IMR-90 (cell line): ENCODE results near the gene IL3RA. TPM values are rescaled to one million over a fixed set of nuclear protein-coding genes. Genes with fewer than 3 reads are reported as not detected.

ENCODE experiments used
- ATAC-seq: fragments of 200-7000 bp; cut with Tn5 transposase; 2 replicates; pipeline ENCODE4 v1.9.1; 2020; ENCODE audit warnings: low read depth, mild to moderate bottlenecking, moderate library complexity
- BruUV-seq: library from RNA; stranded (reverse); fragments of 400-500 nt; replicated peaks from 2 replicates; lab custom pipeline; 2021; lab: Mats Ljungman, UMichigan
- CTCF ChIA-PET: fragments of 300-600 bp; formaldehyde crosslinking; extraction: SDS; loops from one replicate; lab custom pipeline; 2021; ENCODE audit warnings: antibody characterized with exemption; lab: Yijun Ruan, JAX
- POLR2A ChIA-PET: fragments of 300-600 bp; sonication (Branson Sonifier 250); formaldehyde crosslinking; loops from one replicate; lab custom pipeline; 2022; ENCODE audit warnings: antibody characterized with exemption; ENCODE audit not compliant: unreplicated experiment; lab: Charles Lee
- DNase-seq: peaks from one replicate; pipeline ENCODE4 v3.0.0; 2013
- H2AFZ ChIP-seq: replicated peaks from 2 replicates; pipeline ENCODE3; 2013; ENCODE audit warnings: low read length, mild to moderate bottlenecking; ENCODE audit not compliant: poor library complexity
- H2AK5ac ChIP-seq: 2 replicates; pipeline ENCODE4 v1.6.1; 2013; ENCODE audit warnings: low read depth, low read length, inconsistent platforms
- H2AK9ac ChIP-seq: replicated peaks from 2 replicates; pipeline ENCODE3; 2013; ENCODE audit warnings: mild to moderate bottlenecking, low read depth, low read length, moderate library complexity; ENCODE audit not compliant: poor library complexity
- H2BK120ac ChIP-seq: 2 replicates; pipeline ENCODE4 v1.6.1; 2013; ENCODE audit warnings: low read depth, low read length, inconsistent platforms
- H2BK15ac ChIP-seq: 3 replicates; pipeline ENCODE4 v1.6.1; 2013; ENCODE audit warnings: low read depth, low read length, inconsistent platforms
- H2BK20ac ChIP-seq: 2 replicates; pipeline ENCODE4 v1.6.1; 2013; ENCODE audit warnings: low read depth, mild to moderate bottlenecking, inconsistent platforms, low read length, moderate library complexity
- H2BK5ac ChIP-seq: 2 replicates; pipeline ENCODE4 v1.6.1; 2013; ENCODE audit warnings: mild to moderate bottlenecking, low read depth, low read length, inconsistent platforms; ENCODE audit not compliant: poor library complexity, severe bottlenecking
- H3K14ac ChIP-seq: replicated peaks from 2 replicates; pipeline ENCODE4 v1.6.1; 2013; ENCODE audit warnings: low read depth, low read length, inconsistent platforms
- H3K18ac ChIP-seq: 2 replicates; pipeline ENCODE4 v1.6.1; 2013; ENCODE audit warnings: low read depth, low read length, control low read depth
- H3K23ac ChIP-seq: 2 replicates; pipeline ENCODE4 v1.6.1; 2013; ENCODE audit warnings: low read depth, low read length, inconsistent platforms
- H3K27ac ChIP-seq: 2 replicates; pipeline ENCODE4 v1.5.1; 2013; ENCODE audit warnings: mild to moderate bottlenecking, control low read depth, low read length; ENCODE audit not compliant: insufficient read depth
- H3K27me3 ChIP-seq: 2 replicates; pipeline ENCODE4 v1.6.1; 2013; ENCODE audit warnings: low read length; ENCODE audit not compliant: control insufficient read depth, insufficient read depth
- H3K36me3 ChIP-seq: 2 replicates; pipeline ENCODE4 v1.6.1; 2013; ENCODE audit warnings: low read length, mixed read lengths; ENCODE audit not compliant: control insufficient read depth, insufficient read depth
- H3K4ac ChIP-seq: 2 replicates; pipeline ENCODE4 v1.6.1; 2013; ENCODE audit warnings: low read depth, low read length, inconsistent platforms
- H3K4me1 ChIP-seq: 2 replicates; pipeline ENCODE4 v1.6.1; 2013; ENCODE audit warnings: low read length, mixed read lengths; ENCODE audit not compliant: control insufficient read depth, insufficient read depth
- H3K4me2 ChIP-seq: 2 replicates; pipeline ENCODE4 v1.6.1; 2013; ENCODE audit warnings: low read depth, mild to moderate bottlenecking, control low read depth, low read length, moderate library complexity
- H3K4me3 ChIP-seq: 2 replicates; pipeline ENCODE4 v1.5.1; 2013; ENCODE audit warnings: low read depth, mild to moderate bottlenecking, control low read depth, low read length, moderate library complexity; ENCODE audit not compliant: insufficient read depth
- H3K56ac ChIP-seq: 2 replicates; pipeline ENCODE4 v1.6.1; 2013; ENCODE audit warnings: low read length, inconsistent platforms; ENCODE audit not compliant: insufficient read depth; ENCODE audit errors: extremely low read depth
- H3K79me1 ChIP-seq, 2 experiments: 2 replicates each; pipeline ENCODE4 v1.6.1; 2013; ENCODE audit warnings: low read length in 2 of 2, inconsistent platforms in 1 of 2, low read depth in 1 of 2
- H3K9ac ChIP-seq: 2 replicates; pipeline ENCODE4 v1.6.1; 2013; ENCODE audit warnings: low read depth, low read length, control low read depth
- H3K9me1 ChIP-seq: 2 replicates; pipeline ENCODE4 v1.6.1; 2013; ENCODE audit warnings: low read length, inconsistent platforms; ENCODE audit not compliant: insufficient read depth
- H3K9me3 ChIP-seq: 2 replicates; pipeline ENCODE4 v1.6.1; 2013; ENCODE audit warnings: low read length; ENCODE audit not compliant: control insufficient read depth, insufficient read depth
- H4K20me1 ChIP-seq: 2 replicates; pipeline ENCODE4 v1.6.1; 2013; ENCODE audit warnings: low read length, inconsistent platforms; ENCODE audit not compliant: insufficient read depth
- H4K5ac ChIP-seq: 2 replicates; pipeline ENCODE4 v1.6.1; 2013; ENCODE audit warnings: mild to moderate bottlenecking, low read depth, low read length, control low read depth
- H4K8ac ChIP-seq, 2 experiments: 2 replicates each; pipeline ENCODE4 v1.6.1; 2013; ENCODE audit warnings: low read depth in 2 of 2, low read length in 2 of 2, control low read depth in 1 of 2, inconsistent platforms in 1 of 2
- H4K91ac ChIP-seq: 2 replicates; pipeline ENCODE4 v1.6.1; 2013; ENCODE audit warnings: low read depth, low read length, inconsistent platforms; ENCODE audit not compliant: insufficient read depth
- CHD1 ChIP-seq: IDR thresholded peaks from 2 replicates; pipeline ENCODE4 v1.6.1; 2012; ENCODE audit warnings: low read depth, low read length, improper control_type of control experiment
- MAZ ChIP-seq: IDR thresholded peaks from 2 replicates; pipeline ENCODE4 v1.6.1; 2012; ENCODE audit warnings: low read depth, mild to moderate bottlenecking, low read length, improper control_type of control experiment, moderate library complexity, borderline replicate concordance
- MXI1 ChIP-seq: IDR thresholded peaks from 2 replicates; pipeline ENCODE4 v1.6.1; 2012; ENCODE audit warnings: low read depth, mild to moderate bottlenecking, low read length, moderate library complexity, borderline replicate concordance
- NFE2L2 ChIP-seq: fragments of 150-350 bp; IDR thresholded peaks from 2 replicates; pipeline ENCODE4 v1.6.1; 2016; ENCODE audit warnings: low read depth, mild to moderate bottlenecking, low read length
- RAD21 ChIP-seq: IDR thresholded peaks from 2 replicates; pipeline ENCODE4 v1.6.1; 2012; ENCODE audit warnings: low read length, improper control_type of control experiment
- WGBS, 2 experiments: methylation state at CpG; one replicate each; pipeline versions ENCODE4 v1.1.5 to v1.1.7; 2013; ENCODE audit warnings: missing lambda C conversion rate in 2 of 2; ENCODE audit not compliant: insufficient read length in 1 of 2; ENCODE audit errors: extremely low coverage in 2 of 2; 5-methylcytosine and 5-hydroxymethylcytosine counted together
- dilution Hi-C: fragments of 300-500 bp; cut with HindIII; formaldehyde crosslinking; loops from one replicate; pipeline ENCODE4 v1.14.3; 2018; ENCODE audit warnings: low sequenced_read_pairs; ENCODE audit not compliant: unreplicated experiment
- in situ Hi-C: fragments of 300-500 bp; cut with MboI; formaldehyde crosslinking; loops from 3 replicates; pipeline ENCODE4 v1.14.3; 2019; ENCODE audit warnings: low sequenced_read_pairs, inconsistent platforms, mixed read lengths
- intact Hi-C: fragments of 100-400 bp; cut with micrococcal nuclease; formaldehyde crosslinking; loops from 2 replicates; pipeline ENCODE4 v1.10.0; 2022
- polyA plus RNA-seq, 3 experiments: library from polyadenylated mRNA; depleted of rRNA; stranded (reverse); fragments of >200 nt; gene quantifications; 2 replicates each; pipeline ENCODE4 v1.2.3, GENCODE V29; 2012; ENCODE audit warnings: low replicate concordance in 1 of 3
- total RNA-seq: library from RNA; depleted of rRNA; stranded (reverse); fragments of >200 nt; gene quantifications from 2 replicates; pipeline ENCODE4 v1.2.3, GENCODE V29; 2012
- TF ChIP-seq, protein P1 (sequence below): fragments of 150-350 bp; IDR thresholded peaks from 2 replicates; pipeline ENCODE4 v1.6.1; 2017; ENCODE audit warnings: mild to moderate bottlenecking, antibody characterized with exemption, low read length, low read depth

Gene IL3RA
- total and polyA plus RNA-seq, 2 of the 4 experiments (the other 2 are of a cell fraction) = not detected

DNA sequence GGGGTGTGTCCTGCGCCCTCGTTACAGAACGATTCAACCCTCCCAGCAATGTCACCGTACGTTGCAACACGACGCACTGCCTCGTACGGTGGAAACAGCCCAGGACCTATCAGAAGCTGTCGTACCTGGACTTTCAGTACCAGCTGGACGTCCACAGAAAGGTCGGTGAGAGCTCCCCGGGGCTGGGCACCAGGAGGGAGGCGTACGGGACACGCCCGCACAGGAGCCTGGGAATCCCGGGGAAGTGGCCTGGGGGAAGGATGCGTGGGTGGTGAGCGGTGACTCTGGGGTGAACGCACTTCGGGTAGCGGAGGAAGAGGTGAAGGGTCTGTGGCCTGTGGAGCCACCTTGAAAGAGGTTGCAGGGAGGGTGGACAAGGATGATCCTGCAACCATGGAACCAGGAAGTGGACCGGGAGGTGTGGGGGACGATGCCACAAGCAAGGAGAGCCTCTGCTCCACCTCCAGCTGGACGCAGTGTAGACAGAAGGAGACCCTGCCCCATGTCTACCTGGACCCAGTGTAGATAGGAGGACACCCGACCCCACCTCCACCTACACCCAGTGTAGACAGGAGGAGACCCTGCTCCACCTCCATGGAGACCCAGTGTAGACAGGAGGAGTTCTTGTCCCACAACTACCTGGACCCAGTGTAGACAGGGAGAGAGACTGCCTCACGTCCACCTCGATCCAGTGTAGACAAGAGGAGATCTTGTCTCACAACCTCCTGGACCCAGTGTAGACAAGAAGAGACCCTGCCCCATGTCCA lies 42.1 kb upstream of the IL3RA start:
- Histone ChIP-seq H3K4ac (no peak overlapping the region), H3K79me1 (no peaks in the 10 kb centered on the region), H2BK20ac (no peak overlapping the region), H3K4me1 (no peaks in the 10 kb centered on the region), H4K5ac (no peak overlapping the region), H2AFZ (no peak overlapping the region), H3K18ac (no peak overlapping the region), H3K36me3 (no peaks in the 10 kb centered on the region), H3K9me1 (no peaks in the 10 kb centered on the region), H4K91ac (no peak overlapping the region), H3K27ac (no peak overlapping the region), H3K56ac (no peak overlapping the region), H2BK15ac (no peak overlapping the region), H3K4me2 (no peak overlapping the region), H2AK5ac (no peak overlapping the region), H4K20me1 (no peaks in the 10 kb centered on the region), H4K8ac (no peak overlapping the region), H3K4me3 (no peak overlapping the region), H2BK5ac (no peak overlapping the region), H3K27me3 (no peaks in the 10 kb centered on the region), H3K9me3 (peaks cover 40% of the 10 kb centered on the region), H3K9ac (no peak overlapping the region), H3K14ac (no peak overlapping the region), H3K23ac (no peak overlapping the region), H2BK120ac (no peak overlapping the region), H2AK9ac (no peak overlapping the region)
- dilution Hi-C loops (no loop called here), intact Hi-C loops (no loop called here), in situ Hi-C loops (no loop called here)
- POLR2A ChIA-PET = no interaction called here
- ATAC-seq (no peak), DNase-seq (no peak)
- TF ChIP-seq MXI1 (no peak), MAZ (no peak), CHD1 (no peak), RAD21 (no peak), NFE2L2 (no peak)
- TF ChIP-seq, protein P1, sequence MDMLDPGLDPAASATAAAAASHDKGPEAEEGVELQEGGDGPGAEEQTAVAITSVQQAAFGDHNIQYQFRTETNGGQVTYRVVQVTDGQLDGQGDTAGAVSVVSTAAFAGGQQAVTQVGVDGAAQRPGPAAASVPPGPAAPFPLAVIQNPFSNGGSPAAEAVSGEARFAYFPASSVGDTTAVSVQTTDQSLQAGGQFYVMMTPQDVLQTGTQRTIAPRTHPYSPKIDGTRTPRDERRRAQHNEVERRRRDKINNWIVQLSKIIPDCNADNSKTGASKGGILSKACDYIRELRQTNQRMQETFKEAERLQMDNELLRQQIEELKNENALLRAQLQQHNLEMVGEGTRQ = no peak
- BruUV-seq = no TSS peak
- 98% methylated on average over 8 of the region's 29 CpGs; no CpG with 5 or more reads in 1 of the 2 experiments for WGBS, 2 experiments
- CTCF ChIA-PET = no interaction called here
